Activated CD4-positive, alpha-beta T cell treated with anti-CD3 and anti-CD28 coated beads, Interleukin-2, amount 50 U/mL, for 4 hours (primary cell): ENCODE measurements around the gene S100A9.
A peak's percentile ranks its signal among the peaks of the same experiment; 100 is the strongest.
"Not testable (repeated sequence)": the region's sequence is repeated elsewhere in the genome, so short reads cannot be mapped to it uniquely, and the experiment has no call there.

Source experiments
- DNase-seq, 2 experiments: peaks; one replicate each; pipeline ENCODE4 v3.0.0-alpha.2; 2020

S100A9 gene

DNA sequence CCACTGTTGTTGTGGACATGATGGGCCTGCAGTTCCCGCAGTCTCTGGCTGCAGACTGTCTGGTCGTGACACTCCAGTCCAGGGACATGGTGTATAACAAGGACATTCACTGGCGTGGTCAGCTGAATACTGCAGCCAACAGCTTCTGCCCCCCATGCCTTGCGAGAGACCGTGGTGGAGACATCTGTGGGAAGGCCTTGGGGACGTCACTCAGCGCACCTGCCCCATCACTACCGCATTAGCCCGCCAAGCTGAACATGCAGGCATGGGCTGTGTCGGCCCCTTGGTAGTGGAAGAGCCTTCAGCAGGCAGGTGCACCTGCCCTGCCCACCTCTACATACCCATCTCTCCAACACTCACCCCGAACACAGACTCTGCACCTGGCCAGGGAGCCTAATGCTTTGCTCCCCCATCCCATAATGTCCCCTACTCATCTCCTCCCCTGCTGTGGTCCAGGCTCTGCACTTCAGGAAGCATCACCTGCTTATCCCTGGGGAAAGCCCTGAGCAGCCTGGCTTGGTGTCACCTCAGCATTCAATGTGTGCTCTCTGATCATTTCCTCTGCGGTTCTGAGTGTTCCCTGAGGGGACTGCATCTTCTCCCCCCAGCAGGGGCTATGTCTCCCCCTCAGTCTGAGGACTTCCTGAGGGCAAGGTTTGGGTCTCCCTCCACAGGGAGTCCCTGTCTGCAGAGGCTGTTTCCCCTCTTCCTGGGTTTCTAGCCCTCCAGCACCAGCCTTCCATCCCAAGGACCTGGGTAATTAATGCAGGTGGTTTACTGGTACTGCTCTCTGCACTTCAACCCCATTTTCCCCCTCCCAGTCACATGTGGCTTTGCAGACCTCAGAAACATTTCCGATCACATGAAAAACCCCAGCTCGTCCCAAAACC lies 12.2 kb upstream of the S100A9 start:
- no peak for DNase-seq

GRCh38 chr1:153346077-153346723 lies 11.5 kb upstream of the S100A9 start:
- DNase-seq, result no peak

GRCh38 chr1:153347049-153347448 lies 10.6 kb upstream of the S100A9 start:
- not testable (repeated sequence) for DNase-seq

DNA sequence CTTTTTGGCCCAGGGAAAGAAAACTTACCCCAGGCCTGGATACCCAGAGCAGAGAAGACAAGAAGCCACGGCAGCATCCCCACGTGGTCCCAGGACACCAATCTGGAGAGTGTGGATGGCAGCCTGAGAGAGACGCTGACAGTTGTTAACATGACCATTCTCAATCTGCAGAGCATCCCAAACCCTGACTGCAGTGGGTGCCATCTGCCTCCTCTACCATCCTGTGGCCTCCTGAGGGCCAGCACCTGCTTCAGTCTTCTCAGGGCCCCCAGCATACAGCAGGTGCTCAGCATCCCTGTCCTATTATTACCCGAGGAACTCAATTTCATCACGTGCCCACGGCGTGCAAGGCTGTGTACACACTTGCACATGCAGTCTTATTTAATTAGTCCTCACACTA lies 9.8 kb upstream of the S100A9 start:
- no peak for DNase-seq

DNA sequence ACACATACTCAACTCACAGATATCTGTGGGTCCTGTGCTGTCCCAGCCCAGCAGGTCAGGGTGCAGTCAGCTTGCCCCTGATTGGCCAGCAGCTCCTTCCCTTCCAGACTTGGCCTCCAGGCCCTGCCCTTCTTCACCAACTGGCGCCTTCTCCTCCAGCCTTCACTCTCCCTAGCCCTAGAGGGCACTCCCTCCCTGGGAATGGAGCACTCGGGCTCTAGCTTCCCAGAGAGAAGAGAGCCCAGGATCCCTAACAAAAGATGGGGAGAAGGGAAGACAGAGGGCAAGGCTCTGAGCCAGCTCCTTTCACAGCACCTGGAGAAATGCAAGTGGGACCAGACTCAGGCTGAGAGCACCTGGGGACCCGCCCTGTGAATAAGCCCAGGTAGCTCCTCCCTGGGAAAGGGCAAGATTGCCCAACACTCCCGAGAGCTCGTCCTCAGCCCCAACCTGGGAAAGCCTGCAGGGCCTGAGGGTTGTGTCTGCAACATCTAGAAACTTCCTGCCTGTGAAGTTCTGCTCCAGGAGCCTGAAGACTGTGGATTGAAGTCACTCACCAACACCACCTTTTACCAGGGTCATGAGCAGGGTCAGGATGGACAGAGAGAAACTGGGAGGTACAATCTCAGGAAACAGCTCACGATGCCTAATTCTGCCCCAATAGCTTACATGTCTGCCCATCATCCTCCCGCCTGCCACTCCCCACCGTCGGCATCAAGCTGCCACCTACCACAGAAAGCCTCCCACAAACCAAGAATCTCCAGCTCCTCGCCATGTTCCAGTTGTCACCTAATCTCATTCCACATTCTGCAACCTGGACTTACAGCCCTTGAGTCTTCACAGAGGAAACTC lies 8.9 kb upstream of the S100A9 start, which contains the start of gene PGLYRP4:
Gene PGLYRP4, minus strand, starts transcription at position 331 of the 852 bp plus-strand sequence. CDS start 909 bp downstream, outside the sequence.
- DNase-seq, result no peak

GRCh38 chr1:153349363-153350320 lies 8.0 kb upstream of the S100A9 start:
- no peak for DNase-seq

GRCh38 chr1:153350321-153350957 lies 7.2 kb upstream of the S100A9 start:
- DNase-seq, result no peak

- DNase-seq, result peak; percentile 46 to 53
Measured at GRCh38 chr1:153352523-153352922, 5.1 kb upstream of the S100A9 start.

DNA sequence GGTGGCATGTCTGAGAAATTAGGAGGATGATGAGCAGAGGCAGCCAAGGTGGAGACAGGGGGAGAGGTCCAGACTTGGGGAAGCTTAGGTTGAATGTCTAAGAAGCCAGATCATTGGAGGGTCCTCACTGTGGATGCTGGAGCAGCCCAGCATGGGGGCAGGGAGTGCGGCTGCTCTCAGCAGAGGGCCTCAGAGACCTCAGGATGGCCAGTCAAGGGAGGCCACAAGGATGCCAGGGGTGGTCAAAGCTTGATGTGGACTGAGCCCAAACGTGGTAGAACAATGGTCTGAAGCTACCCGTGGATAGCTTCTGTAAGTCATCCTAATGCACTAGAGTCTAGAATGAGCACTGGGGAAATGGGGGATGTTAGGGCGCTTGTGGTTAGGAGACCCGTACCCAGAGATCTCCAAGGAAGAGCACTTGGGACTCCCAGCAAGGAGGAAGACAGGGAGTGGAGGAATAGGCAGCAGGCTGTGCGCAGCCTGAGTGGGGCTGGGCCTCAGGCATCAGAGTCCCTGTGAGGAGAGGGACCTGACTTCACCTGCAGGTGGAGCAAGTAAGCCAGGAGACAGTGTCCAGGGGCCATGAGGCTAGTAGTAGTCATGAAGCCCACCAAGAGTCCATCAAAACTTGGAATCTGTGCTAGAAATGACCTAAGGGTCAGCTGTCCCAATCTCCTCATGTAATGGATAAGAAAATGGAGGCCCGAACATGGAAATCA lies 4.3 kb upstream of the S100A9 start:
- no peak for DNase-seq

- DNase-seq, result no peak
Measured at GRCh38 chr1:153354515-153355193, 3.0 kb upstream of the S100A9 start.

DNA sequence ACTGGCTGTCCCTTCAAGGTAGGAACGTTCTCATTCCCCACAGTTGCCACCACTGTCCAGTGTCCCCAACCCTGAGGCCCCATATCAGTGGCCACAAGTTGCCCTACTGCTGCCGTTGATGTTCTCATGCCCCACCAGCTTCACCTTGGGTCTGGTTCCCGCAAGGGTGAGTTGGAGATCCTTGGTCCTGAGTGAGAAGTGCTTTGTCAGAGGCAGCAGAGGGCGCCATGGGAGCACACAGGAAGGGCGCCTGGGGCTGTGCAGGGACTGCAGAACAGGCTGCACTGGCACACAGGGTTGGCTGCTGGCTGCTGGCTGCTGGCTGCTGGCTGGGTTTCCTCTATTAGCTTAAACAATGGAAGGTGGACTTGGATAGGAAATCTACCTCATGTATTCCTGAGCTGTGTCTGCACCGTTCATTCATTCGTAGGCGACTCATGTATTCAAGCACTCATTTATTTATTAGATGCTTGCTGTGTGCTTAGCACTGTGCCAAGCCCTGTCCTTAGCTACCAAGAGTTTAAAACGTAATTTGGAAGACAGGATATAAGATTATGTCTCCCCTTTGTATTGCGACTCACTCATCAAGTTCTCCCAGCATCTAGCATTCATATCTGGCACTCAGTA lies 2.1 kb upstream of the S100A9 start:
- DNase-seq, result no peak

DNA sequence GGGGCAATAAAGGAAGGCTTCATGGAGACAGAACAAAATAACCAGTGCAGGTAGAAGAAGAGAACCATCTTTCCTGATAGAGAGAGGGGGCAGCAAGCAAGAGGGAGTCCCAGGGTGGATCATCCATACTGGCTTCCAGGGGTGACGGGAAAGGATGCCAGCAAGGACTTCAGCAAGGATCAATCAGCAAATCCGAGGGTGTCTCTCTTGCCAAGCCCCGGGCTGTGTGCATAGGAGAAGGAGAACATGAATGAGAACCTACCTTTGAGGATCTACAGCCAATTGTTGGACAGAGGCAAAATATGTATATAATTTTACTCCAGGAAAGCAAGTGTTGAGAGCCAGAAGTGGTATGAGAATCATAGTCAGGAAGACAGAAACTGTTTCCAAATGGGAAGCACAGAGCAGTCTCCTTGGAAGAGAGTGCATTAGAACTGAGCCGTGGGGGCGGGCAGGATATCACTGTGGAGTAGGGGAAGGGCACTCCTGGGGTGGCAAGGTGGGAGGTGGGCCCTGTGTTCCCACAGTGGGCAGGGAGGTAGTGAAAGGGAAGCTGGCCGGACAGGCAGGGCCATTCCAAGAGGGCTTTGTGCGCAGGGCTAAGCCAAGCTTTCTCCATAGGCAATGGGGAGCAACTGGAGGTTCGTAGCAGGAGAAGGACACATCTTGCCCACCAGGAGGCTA lies 1.1 kb upstream of the S100A9 start:
- no peak for DNase-seq

DNA sequence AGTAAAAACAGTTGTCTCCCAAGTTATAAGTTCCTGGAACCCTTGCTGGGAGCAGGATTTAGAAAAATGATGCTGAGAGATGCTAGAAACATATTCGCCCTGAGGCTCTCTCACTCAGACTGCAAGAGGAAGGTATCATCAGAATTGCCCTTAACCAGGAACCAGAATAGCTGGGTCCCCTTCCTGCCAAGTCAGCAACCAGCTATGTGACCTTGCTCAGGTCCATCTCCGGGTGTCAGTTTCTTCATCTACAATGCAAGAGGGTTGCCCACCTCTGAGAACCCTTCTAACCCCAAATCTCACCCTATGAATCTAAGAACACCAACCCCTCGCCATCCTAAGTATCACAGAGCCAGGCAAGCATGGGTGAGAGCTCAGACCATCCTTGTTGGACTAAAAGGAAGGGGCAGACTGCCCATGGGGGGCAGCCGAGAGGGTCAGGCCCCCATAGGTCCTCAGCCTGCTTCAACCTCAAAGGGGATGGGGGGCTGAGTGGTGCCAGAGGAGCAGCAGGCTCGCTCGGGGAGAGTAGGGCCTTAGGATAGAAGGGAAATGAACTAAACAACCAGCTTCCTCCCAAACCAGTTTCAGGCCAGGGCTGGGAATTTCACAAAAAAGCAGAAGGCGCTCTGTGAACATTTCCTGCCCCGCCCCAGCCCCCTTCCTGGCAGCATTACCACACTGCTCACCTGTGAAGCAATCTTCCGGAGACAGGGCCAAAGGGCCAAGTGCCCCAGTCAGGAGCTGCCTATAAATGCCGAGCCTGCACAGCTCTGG lies 390 bp upstream of the S100A9 start:
- DNase-seq, result no peak

GRCh38 chr1:153358691-153358975 lies 979 bp downstream of the S100A9 start:
- no peak for DNase-seq

DNA sequence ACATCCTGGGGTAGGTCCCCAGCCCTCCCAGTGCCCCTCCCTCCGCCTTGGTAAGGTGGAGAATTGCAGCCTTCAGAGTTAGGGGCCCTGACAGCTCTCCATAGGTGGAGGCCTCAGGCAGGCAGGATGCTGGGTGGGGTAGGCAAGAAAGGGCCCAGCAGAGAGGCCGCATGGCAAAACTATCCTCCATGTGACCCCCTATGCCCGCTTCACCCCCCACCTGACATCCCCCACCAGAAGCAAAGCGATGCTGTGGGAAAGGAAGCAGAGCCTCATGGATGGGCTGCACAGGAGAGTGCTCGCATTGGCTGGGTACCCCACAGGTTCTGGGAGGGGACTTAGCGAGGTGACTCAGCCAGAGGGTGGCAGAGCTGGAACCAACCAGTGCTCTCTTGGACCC lies 1.6 kb downstream of the S100A9 start:
- DNase-seq, result no peak

DNA sequence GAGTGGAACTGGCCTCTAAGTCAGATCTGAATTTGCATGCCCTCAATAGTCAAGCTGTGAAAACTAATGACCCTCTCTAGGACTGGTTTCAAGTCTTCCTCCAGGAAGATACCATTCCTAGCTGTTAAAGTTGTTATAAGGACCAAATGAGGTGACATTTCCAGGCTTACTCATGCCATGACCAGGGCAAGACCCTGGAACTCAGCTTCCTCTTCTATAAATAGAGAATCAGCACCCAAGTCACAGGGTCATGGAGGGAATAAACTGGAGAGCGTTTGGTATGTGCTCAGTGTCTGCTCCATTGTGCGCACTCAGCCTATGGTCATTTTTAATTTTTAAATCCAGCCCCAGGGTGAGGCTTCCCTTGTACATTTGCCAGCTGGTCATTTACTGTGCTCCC lies 2.5 kb downstream of the S100A9 start:
- DNase-seq, result no peak

DNA sequence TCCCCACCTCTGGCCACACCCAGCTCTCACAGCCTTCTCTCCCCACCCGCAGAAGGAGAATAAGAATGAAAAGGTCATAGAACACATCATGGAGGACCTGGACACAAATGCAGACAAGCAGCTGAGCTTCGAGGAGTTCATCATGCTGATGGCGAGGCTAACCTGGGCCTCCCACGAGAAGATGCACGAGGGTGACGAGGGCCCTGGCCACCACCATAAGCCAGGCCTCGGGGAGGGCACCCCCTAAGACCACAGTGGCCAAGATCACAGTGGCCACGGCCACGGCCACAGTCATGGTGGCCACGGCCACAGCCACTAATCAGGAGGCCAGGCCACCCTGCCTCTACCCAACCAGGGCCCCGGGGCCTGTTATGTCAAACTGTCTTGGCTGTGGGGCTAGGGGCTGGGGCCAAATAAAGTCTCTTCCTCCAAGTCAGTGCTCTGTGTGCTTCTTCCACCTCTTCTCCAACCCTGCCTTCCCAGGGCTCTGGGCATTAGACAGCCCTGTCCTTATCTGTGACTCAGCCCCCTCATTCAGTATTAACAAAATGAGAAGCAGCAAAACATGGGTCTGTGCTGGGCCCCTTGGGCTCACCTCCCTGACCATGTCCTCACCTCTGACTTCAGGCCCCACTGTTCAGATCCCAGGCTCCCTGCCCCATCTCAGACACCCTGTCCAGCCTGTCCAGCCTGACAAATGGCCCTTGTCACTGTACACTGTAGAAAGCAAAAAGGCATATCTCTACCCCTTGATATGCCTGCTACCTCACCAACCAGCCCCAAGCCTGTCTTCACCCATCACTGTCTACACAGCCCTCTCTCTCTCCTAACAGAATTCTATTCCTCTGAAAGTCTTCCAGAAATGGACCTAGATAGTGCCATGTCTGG lies 3.2 kb downstream of the S100A9 start:
- no peak for DNase-seq
